SK-N-SH (cell line): ENCODE results near the gene CMTM1.
"Not testable (repeated sequence)": the region's sequence is repeated elsewhere in the genome, so short reads cannot be mapped to it uniquely, and the experiment has no call there.

Source experiments
- CHD2 ChIP-seq: fragments of 150-350 bp; IDR thresholded peaks from 2 replicates; pipeline ENCODE4 v1.6.1; 2018; ENCODE audit warnings: low read length; ENCODE audit not compliant: partially characterized antibody
- ELF1 ChIP-seq: IDR thresholded peaks from 2 replicates; pipeline ENCODE4 v1.4.0; 2012
- EZH2phosphoT487 ChIP-seq: fragments of 200-600 bp; sonication (generic); IDR thresholded peaks from 2 replicates; pipeline ENCODE4 v1.6.1; 2017; ENCODE audit warnings: low read depth, mixed run types, mild to moderate bottlenecking, antibody characterized with exemption, moderate library complexity, borderline replicate concordance
- FOSL2 ChIP-seq: IDR thresholded peaks from 2 replicates; pipeline ENCODE4 v1.4.0; 2012; ENCODE audit warnings: low read depth, mild to moderate bottlenecking, moderate library complexity, borderline replicate concordance
- GABPA ChIP-seq: IDR thresholded peaks from 2 replicates; pipeline ENCODE4 v1.4.0; 2012; ENCODE audit warnings: low read depth, mild to moderate bottlenecking
- GATA2 ChIP-seq: sonication (generic); formaldehyde crosslinking; IDR thresholded peaks from 2 replicates; pipeline ENCODE4 v1.5.0; 2020; ENCODE audit warnings: mild to moderate bottlenecking, missing genetic modification reagents
- JUND ChIP-seq: IDR thresholded peaks from 2 replicates; pipeline ENCODE4 v1.4.0; 2012
- NFIC ChIP-seq: IDR thresholded peaks from 2 replicates; pipeline ENCODE4 v1.4.0; 2012; ENCODE audit warnings: borderline replicate concordance
- POLR2AphosphoS5 ChIP-seq: IDR thresholded peaks from 2 replicates; pipeline ENCODE4 v1.6.1; 2012; ENCODE audit warnings: low read depth, low read length
- RAD21 ChIP-seq: IDR thresholded peaks from 2 replicates; pipeline ENCODE4 v1.6.1; 2012; ENCODE audit warnings: mild to moderate bottlenecking, low read length
- TAF1 ChIP-seq: IDR thresholded peaks from 2 replicates; pipeline ENCODE4 v1.6.1; 2012; ENCODE audit warnings: low read depth, mild to moderate bottlenecking, low read length, moderate library complexity, borderline replicate concordance
- YY1 ChIP-seq: IDR thresholded peaks from 2 replicates; pipeline ENCODE4 v1.4.0; 2012; ENCODE audit warnings: low read depth, mild to moderate bottlenecking
- TF ChIP-seq, protein P1 (sequence below): fragments of 200-600 bp; sonication (generic); IDR thresholded peaks from 2 replicates; pipeline ENCODE4 v1.6.1; 2017; ENCODE audit warnings: antibody characterized with exemption, mild to moderate bottlenecking, moderate library complexity
- TF ChIP-seq, protein P2 (sequence below): IDR thresholded peaks from 2 replicates; pipeline ENCODE4 v1.4.0; 2012; ENCODE audit warnings: low read depth

DNA sequence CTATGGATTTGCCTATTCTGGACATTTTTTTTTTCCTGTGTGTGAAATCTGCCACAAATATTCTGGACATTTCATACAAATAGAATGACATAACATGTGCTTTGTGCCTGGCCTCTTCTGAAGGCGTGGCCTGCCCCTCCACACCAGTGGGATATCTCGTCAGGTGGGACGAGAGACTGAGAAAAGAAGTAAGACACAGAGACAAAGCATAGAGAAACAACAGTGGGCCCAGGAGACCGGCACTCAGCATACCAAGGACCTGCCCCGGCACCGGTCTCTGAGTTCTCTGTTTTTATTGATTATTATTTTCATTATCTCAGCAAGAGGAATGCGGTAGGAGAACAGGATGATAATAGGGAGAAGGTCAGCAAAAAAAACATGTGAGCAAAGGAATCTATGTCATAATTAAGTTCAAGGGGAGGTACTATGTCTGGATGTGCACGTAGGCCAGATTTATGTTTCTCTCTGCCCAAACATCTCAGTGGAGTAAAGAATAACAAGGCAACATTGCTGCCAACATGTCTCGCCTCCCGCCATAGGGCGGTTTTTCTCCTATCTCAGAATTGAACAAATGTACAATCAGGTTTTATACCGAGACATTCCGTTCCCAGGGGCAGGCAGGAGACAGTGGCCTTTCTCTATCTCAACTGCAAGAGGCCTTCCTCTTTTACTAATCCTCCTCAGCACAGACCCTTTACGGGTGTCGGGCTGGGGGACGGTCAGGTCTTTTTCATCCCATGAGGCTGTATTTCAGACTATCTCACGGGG is 61.6 kb downstream of the CMTM1 start:
- not testable (repeated sequence) for TF ChIP-seq POLR2AphosphoS5; GABPA; ELF1; RAD21; TAF1; FOSL2; YY1; CHD2; NFIC; EZH2phosphoT487; JUND; GATA2 (CRISPR knock-in tag)
- TF ChIP-seq, protein P1, sequence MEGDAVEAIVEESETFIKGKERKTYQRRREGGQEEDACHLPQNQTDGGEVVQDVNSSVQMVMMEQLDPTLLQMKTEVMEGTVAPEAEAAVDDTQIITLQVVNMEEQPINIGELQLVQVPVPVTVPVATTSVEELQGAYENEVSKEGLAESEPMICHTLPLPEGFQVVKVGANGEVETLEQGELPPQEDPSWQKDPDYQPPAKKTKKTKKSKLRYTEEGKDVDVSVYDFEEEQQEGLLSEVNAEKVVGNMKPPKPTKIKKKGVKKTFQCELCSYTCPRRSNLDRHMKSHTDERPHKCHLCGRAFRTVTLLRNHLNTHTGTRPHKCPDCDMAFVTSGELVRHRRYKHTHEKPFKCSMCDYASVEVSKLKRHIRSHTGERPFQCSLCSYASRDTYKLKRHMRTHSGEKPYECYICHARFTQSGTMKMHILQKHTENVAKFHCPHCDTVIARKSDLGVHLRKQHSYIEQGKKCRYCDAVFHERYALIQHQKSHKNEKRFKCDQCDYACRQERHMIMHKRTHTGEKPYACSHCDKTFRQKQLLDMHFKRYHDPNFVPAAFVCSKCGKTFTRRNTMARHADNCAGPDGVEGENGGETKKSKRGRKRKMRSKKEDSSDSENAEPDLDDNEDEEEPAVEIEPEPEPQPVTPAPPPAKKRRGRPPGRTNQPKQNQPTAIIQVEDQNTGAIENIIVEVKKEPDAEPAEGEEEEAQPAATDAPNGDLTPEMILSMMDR, result not testable (repeated sequence)
- TF ChIP-seq, protein P2, sequence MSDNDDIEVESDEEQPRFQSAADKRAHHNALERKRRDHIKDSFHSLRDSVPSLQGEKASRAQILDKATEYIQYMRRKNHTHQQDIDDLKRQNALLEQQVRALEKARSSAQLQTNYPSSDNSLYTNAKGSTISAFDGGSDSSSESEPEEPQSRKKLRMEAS, result not testable (repeated sequence)
